Stimulated activated CD8-positive, alpha-beta memory T cell treated with anti-CD3 and anti-CD28 coated beads, Interleukin-7, amount 100 ng/mL, for 24 hours (primary cell): ENCODE measurements around the gene KIF13A.
"Not testable (repeated sequence)": the region's sequence is repeated elsewhere in the genome, so short reads cannot be mapped to it uniquely, and the experiment has no call there.

ENCODE experiments used
- DNase-seq: peaks from one replicate; pipeline ENCODE4 v3.0.0-alpha.2; 2020; ENCODE audit warnings: low read depth

KIF13A gene

DNA sequence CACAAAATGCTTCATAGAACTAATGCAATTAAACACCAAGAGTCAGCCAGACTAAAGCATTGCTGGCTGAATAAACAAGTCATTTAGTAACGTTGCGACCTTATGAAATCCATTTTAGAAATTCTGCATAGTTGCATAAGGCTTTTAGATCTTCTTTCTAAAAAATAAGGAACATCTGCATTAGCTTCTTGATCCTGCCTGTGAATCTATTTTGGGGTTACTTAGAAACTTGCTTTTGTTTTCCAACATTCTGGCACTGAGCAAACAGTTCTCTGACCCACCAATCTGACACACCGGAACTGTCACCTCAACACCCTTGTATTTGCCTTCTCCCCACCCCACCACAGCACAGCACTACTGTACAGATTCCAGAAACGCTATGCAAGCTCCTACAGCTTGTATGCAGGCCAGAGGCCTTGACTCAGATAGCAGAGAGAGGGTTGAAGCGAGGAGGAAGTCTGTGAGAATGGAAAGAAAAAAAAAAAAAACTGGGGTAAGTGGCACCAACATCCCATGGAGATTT lies 55.0 kb downstream of the KIF13A start:
- DNase-seq: no peak

DNA sequence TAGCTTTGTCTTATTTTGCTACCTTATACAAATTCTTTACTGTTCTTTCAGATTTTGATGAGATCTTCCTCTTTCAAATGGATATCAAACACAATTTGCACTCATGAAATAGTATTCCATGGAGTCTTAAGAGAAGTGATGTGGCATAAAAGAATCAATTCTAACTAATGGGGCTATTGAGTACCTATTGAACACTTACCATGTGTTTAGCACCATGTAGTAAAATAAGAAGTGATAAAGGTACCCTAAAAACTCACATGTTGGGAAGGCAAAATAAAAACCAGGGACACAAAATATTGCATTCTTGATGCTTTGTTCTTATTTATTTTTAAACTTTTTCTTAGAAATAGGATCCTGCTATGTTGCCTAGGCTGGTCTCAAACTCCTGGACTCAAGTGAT lies 56.2 kb downstream of the KIF13A start:
- no peak for DNase-seq

DNA sequence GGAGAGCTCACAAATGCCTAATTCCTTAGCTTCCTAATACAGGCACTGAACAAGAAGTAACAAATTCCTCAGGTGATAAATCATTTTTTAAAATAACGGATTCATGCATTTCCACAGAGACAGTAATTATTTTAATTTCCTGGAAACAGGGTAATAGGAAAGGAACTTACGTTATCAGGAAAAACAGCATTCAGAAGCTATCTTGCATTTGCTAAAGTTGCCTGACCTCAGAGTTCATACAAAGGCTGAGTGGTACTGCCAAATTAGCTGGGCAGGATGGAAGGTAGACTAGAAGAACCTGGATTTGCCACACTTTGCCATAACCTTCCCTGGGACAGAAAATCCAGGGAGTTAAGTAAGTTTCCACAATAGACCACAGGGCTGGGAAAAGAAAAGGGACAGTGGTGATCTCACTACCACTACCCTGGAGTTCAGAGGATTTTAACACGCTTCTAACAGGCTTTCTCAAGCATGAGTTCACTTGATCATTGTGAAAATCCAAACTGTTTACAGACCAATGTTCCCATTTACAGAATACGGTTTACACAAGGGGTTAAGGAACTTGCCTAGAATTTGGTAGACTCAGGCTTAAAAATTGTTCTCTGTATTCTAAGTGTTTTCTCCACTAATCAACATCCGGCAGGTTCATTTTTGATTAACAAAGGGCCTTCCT lies 57.0 kb downstream of the KIF13A start:
- no peak for DNase-seq

DNA sequence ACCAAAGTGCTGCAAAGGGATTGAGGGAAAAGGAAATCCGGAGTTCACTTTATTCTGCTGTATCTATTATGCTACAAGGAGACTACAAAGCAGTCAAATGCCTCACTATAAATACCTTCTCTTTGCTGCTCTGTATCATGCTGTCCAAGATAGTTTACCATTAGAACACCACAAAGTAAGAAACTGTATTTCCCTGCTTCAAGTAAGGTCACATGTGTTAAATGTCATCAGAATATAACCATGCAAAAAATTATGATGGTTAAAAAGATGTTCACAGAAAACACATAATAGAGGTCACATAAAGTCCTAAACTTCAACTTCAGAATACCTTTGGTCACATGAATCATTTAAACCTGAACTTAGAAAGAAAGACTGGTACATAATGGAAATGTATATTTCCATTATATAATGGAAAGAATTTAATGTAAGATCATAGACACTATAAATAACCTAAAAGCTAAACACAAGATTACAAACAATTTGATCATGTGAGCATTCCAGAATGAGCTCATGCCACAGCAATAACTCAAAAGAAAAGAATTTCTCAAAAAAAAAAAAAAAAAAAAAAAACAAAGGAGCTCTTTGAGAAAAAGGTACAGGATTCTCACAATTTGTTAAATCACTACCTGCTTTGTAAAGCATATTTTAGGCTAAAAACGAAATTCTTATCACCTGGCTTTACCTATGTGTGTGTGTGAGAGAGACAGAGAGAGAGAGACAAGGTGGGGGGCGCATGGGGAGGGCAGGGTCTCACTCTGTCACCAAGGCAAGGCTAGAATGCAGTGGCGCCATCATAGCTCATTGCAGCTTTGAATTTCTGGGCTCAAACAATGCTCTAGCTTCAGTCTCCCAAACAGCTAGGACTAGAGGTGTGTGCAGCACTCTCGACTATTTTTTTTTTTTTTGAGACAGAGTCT lies 58.7 kb downstream of the KIF13A start:
- no peak for DNase-seq

DNA sequence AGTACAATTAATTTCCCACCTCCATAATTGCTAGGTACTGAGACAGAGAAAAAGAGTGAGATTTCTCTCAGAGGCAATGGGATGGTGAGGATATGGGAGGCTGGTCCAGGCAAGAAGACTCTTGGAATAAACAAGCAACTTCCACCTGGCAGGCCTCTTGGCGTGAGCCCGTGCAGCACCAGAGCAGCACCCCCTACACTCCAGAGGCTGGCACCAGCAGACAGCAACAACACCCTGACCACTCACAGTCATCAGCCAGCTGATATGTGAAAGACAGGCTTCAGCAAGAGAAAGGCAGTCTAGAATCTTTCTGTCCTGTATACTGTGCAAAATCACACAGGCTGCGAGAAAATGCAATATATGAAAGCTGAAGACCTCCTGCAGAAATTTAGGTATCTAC lies 59.7 kb downstream of the KIF13A start:
- no peak for DNase-seq

DNA sequence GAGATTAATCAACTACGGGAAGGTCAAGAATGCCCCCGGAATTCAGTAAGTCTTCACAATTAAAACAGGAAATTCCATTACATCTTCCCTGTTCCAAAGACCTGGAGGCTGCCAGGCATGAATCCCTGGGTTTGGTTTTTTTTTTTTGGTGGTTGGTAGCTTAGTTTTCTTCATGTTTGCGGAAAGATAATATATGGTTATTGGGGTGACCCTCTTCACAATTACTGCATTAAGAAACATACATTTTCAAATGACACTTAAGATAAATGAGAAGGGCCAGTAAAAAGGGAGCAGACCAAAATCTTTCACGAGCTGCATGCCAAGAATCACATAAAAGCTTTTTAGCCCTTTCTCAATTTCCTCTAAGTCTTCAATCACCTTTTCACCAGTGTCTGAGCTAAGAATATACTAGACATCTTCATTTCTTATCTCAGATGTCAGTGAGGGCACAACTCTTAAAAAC lies 64.0 kb downstream of the KIF13A start:
- DNase-seq: no peak

DNA sequence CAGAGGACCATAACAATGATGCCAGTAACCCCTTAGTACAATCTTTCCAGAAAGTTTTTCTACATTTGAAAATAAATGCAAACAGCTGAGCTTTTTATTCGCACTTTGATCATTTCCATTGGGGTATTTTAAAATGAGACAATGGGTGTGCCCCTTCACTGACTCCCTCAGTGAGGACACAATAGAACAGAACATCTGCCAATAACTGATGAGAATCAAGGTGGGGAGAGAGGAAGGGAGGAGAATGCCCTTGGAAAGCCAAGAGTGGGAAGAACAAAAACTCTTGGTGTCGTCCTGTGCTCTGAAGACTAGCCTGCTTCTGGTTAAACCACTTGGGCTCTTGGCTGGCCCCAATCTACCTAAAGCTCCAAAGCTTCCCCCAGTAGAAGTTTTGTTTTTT lies 66.0 kb downstream of the KIF13A start:
- no peak for DNase-seq

DNA sequence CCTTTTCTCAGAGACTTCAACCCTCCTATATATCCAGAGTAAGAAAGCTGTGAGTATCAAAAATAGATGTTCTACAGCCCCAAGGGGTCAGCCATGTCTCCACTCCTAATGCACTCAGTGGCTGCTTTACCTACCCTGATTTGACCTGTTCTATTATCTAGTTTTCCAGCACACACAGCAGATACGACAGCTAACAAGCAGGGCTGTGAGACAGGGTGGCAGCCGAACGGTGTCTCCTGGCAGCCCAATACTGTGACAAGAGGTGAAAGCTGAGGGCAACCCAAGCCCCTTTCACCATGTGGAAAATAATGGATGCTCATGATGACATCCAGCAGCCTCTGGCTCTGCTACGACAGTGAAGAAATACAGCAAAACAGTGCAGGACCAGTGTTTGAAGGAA lies 67.9 kb downstream of the KIF13A start:
- no peak for DNase-seq

DNA sequence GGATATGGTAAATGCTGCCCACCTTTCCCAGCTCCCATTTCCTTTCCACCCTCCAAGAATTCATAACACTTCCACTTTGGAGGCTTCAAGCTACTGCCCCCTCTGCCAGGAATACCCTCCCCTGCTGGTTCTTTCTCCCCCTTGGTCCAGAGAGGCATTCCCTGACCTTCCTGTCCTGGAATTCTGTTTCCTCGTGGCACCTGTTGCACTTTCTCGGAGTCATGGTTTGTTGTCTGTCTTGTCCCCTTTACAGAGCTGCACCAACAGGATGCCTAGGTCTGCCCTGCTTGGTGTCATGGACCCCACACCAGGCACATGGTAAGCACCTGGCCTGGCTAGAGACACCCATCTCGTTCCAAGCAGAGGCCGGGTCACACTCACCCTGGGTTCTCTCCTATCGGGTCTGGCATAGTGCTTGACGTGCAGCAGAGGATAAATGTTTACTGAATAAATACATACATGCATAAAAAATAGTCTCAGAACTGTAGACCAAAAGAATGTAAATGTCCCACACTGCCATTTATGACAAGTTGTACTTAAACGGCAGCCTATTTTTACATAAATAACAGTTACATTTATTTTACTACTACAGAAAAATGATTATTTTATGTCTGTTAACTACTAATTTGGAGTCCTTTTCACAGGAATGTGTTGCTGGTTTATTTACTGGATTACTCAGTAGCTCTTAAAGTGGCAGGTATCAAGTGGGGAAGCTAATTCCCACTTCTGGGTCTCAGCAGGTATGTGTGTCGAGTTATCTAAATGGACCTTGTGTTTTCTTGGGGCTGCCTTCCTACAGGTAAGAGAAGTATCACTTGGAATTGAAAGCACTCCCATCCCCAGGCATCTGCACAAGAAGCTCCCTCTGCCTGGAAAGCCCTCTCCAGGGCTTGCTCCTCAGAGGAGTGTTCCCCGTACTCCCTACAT lies 69.3 kb downstream of the KIF13A start:
- no peak for DNase-seq

DNA sequence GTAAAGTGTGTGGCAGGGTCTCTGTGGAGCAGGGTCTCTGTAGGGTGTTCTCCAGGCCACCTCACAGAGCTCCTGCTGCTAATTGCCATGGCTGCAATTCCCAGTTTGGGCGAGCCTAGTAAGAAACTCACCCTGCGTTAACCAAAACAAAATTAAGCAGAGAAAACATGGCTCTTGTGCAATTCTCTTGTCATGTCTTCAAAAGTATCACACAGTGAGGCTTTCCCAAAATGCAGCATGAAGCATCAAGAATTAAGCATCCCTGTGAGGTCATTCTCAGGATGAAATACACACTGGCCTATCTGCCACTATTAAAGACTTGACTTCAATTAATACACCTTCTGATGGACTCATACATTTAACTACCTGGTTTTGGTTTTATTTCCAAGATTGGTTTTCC lies 72.8 kb downstream of the KIF13A start:
- no peak for DNase-seq

DNA sequence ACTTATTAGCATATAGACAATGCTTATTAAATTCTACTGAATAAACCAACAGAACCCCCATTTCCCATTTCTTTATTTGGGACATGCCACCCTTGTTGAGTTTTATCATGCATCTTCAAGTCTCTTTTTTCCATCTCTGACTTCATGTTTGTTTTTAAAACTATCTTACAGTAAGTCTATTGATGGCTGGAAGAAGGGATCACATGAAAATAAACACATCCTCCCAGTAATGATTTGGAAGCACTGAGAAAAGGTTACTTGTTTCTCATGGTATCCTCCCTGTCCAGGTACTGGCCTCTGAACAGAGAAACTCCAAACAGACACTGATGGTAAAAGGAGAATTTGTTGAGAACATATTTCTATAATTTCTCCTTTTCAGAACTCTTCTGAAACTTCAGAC lies 74.9 kb downstream of the KIF13A start:
- DNase-seq: no peak

DNA sequence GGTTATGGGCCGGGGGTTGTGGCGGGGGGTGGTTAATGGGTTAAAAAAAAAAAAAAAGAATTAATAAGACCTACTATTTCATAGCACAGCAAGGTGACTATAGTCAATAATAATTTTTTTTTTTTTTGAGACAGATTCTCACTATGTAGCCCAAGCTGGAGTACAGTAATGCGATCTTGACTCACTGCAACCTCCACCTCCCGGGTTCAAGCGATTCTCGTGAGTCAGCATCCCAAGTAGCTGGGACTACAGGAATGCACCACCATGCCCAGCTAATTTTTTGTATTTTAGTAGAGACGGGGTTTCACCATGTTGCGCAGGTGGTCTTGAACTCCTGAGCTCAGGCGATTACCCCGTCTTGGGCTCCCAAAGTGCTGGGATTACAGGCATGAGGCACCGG lies 75.8 kb downstream of the KIF13A start:
- DNase-seq: not testable (repeated sequence)

DNA sequence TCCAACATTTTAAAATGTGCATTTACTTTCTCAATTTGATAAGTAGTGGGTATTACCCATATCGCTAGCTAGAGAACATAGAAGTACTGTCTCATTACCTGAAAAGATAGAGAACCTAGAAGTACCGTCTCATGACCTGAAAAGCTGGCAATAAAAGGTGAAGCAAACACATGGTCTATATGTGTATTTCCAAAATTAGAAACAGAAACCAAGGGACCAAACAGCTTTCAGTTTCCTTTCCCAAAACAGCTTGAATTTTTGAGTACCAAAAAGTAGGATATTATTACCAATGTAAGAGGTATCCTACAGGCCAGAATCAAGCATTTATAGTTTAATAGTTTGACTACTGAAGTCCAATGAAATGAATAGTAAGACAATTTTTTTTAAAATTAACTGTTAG lies 77.2 kb downstream of the KIF13A start:
- DNase-seq: no peak

DNA sequence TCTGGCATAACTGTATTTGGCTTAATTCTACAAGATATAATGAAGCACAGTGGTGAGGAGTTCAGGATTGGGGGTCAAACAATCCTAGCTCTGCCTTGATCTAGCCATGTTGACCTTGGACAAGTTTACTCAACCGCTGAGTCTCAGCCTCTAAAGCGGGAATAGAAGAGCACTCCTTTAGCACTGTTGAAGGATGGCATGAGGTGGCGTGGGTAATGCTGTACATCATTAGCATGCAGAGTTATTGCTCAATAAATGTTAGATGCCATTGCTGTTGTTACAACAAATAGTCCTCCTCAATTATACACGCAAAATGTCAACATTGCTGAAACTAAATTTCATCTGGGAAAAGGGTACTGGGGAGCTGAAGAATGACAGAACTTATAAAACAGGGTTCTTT lies 78.6 kb downstream of the KIF13A start:
- DNase-seq: no peak

DNA sequence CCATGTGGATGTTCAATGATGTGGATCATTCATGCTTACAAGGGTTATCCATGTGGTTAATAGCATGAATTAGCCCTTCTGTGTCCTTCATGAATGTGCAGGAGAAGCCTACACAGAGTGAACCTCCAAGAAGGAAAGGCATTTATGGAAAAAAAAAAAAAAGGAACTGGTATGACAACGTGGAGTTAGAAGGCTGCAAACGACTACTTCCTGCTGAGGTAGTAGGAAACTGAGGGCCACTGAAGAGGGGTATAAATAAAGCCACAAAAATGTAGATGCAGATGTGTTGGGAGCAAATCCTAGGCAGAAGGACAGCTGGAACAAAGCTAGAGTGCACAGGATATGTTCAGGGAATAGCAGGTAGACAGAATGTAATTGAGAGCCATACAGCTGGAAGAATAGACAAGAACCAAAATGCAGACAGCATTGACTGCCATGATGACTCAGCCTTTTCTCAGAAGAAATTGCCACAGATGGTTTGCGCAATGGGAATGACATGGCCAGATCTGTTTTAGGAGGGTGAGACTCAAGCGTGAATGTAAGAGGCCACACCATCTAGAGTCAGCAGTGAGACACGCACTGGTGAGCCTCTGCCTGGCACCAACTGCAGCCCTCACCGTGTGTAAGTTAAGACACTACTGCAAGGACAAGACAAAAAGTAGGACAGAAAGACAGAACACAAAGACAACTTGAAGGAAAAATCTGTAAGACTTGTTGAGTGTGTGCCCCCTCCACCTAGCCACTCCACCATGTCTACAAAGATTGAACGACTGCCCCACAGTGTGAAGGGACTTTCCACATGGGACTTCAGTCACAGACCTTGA lies 79.8 kb downstream of the KIF13A start:
- no peak for DNase-seq

DNA sequence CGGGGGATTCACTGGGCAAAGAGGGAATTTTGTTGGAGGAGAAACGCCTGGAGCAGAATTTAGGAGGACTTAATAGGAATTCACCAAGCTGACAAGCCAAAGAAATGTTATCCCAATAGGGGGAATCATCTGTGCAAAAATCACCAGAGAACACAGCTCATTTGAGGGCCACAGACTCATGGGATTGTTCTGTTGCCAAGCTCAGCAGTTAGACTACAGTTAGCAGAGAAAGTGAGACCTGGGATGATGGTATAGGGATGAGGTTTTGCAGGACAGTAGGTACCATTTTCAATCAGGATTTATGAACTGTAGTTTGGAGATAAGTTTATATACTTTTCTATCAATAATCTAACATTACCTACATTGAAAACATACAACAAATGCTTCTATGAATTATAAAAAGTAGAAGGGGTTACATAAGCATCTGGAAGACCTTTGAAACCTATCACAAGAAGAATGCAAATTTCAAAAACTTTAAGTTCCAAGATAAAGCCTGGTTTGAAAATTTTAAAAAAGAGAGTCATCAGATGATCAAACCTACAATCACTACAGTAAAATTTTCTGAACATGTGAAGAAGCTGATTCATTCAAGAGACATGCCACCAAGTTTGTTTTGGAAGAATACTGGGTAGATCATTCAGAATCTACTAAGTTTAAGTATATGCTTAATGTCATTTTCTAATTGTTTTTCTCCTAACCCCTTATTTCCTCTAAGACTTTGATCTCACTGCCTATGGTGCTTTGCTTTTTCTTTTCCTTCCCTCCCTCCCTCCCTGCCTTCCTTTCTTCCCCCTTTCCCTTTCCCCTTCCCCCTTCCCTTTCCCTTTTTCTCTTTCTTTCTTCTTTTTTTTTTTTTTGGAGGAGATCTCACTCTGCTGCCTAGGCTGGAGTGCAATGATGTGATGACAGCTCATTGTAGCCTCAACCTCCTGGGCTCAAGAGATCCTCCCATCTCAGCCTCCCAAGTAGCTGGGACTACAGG lies 81.5 kb downstream of the KIF13A start:
- no peak for DNase-seq

DNA sequence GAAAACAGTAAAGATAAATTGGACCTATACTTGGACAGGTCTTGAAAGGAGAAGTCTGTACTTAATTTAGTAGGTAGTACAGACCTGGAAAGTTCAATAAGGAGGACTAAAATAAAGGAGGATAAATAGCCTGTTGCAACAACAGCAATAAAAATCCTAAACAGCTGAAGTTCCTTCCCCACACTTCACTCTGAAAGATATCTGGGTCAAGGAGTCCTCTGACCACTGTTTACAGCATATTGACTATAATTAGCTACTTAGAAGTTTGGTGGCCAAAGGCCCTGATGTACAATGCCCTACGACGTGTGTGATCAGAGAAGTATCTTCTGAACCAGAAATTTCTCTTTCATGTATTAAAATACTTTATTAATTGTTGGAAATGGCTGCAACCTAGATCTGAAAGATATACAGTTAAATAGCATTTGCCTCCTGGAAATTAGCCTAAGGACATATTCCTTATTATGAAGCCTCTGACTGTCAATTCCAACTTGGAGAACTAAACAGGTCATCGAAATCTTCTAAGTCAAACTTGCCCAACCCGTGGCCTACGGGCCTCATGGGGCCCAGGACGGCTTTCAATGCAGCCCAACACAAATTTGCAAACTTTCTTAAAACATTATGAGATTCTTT lies 82.8 kb downstream of the KIF13A start:
- no peak for DNase-seq

DNA sequence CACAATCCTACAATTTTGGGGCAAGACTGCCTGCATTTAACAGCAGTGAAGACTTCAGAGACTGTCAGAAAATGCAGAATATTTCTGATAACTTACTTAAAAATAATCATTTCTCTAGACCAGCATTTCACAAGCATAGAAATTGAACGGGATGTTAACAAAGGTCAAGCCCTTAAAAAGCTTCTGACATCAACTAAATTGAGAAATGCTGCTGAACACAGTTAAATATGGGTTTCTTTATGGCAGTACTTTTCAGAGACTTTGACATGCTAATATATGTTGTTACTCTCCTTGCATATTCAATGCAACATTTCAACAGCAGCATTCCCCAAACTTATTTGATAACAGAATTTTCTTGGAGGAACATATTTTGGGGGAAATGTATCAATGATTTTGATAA lies 84.5 kb downstream of the KIF13A start:
- DNase-seq: no peak

DNA sequence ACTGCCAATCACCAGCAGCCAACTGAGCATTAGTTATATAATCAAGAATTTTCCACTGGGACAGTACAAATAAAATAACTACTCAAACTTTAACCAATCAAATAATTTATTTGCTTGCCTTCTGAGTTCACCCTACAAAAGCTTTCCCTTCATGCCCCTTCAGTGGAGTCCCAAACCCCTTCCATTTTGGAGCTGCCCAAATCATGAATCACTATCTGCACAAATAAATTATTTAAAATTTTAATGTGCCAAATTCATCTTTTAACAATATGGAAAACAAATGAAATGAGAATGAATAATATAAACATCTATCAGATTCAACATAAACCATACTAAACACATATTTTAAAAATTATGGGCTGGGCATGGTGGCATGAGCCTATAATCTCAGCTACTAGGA lies 85.9 kb downstream of the KIF13A start:
- no peak for DNase-seq

DNA sequence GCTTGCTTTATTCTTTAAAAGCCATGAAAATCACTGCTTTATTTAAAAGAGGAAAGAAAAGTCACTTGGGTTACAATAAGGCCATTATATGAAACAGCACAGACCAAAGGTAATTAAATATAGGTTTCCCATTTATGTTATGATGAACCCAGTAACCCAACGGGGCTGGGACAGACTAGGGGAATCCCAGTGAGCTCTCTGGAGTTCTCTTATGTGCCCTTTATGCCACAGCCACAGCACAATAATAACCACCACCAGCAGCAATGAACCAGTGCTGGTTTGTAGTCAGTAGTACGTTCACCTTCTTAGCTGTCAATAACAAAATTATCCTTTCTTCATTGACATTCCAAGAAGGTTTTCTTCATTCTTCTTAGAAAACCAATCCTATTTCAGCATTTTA lies 87.4 kb downstream of the KIF13A start:
- DNase-seq: no peak
